ENCODE measurements around the gene RAB11FIP4. TPM values are rescaled to one million over a fixed set of nuclear protein-coding genes. Genes with fewer than 3 reads are reported as not detected.

RAB11FIP4 gene
- total RNA-seq, 1 donor = 0.72 TPM

GRCh38 chr17:31575043-31575442 is 183.6 kb downstream of the RAB11FIP4 start:
- Histone ChIP-seq H3K4me1 (ENCODE audit: insufficient read depth, low read length) (peaks cover 46% of the 10 kb centered on the region), H3K9me3 (ENCODE audit: low read depth, low read length) (no peaks in the 10 kb centered on the region), H3K79me2 (ENCODE audit: insufficient read depth, low read length) (peaks cover 95% of the 10 kb centered on the region), H3K4me3 (ENCODE audit: insufficient read depth, low read length) (no peak overlapping the region), H3K36me3 (ENCODE audit: insufficient read depth, low read length) (peaks cover 72% of the 10 kb centered on the region), H2AFZ (ENCODE audit: low read length) (no peak overlapping the region), H4K20me1 (ENCODE audit: insufficient read depth, low read length) (peaks cover 77% of the 10 kb centered on the region), H3K27me3 (ENCODE audit: insufficient read depth, low read length) (no peaks in the 10 kb centered on the region), H3K4me2 (ENCODE audit: insufficient read depth, low read length) (no peak overlapping the region), H3K27ac (ENCODE audit: low read depth, low read length) (peak overlapping the region; percentile 94)
- TF ChIP-seq CTCF (IDR thresholded peaks at IDR 0.05; ENCODE audit: extremely low read depth, low read depth, low read length) = no peak
- no peak for DNase-seq (ENCODE audit: insufficient read length, low spot score, missing footprints)

- peaks cover 44% of the 10 kb centered on the region for H3K4me1 ChIP-seq (ENCODE audit: insufficient read depth, low read length)
- H3K36me3 ChIP-seq (ENCODE audit: insufficient read depth, low read length) = peaks cover 66% of the 10 kb centered on the region
- DNase-seq (ENCODE audit: insufficient read length, low spot score, missing footprints) = peak; percentile 87
- peak overlapping the region; percentile 28 for H3K4me2 ChIP-seq (ENCODE audit: insufficient read depth, low read length)
- H3K27ac ChIP-seq (ENCODE audit: low read depth, low read length) = peak overlapping the region; percentile 64
- peaks cover 80% of the 10 kb centered on the region for H3K79me2 ChIP-seq (ENCODE audit: insufficient read depth, low read length)
- no peaks in the 10 kb centered on the region for H3K9me3 ChIP-seq (ENCODE audit: low read depth, low read length)
- peaks cover 53% of the 10 kb centered on the region for H4K20me1 ChIP-seq (ENCODE audit: insufficient read depth, low read length)
- H2AFZ ChIP-seq (ENCODE audit: low read length) = no peak overlapping the region
- TF ChIP-seq CTCF (IDR thresholded peaks at IDR 0.05; ENCODE audit: extremely low read depth, low read depth, low read length) = no peak
- no peak overlapping the region for H3K4me3 ChIP-seq (ENCODE audit: insufficient read depth, low read length)
- no peaks in the 10 kb centered on the region for H3K27me3 ChIP-seq (ENCODE audit: insufficient read depth, low read length)
Observed at GRCh38 chr17:31579265-31579664, 187.8 kb downstream of the RAB11FIP4 start.

- peaks cover 80% of the 10 kb centered on the region for H3K79me2 ChIP-seq (ENCODE audit: insufficient read depth, low read length)
- TF ChIP-seq CTCF (IDR thresholded peaks at IDR 0.05; ENCODE audit: extremely low read depth, low read depth, low read length) = no peak
- peaks cover 66% of the 10 kb centered on the region for H3K36me3 ChIP-seq (ENCODE audit: insufficient read depth, low read length)
- no peak overlapping the region for H3K4me3 ChIP-seq (ENCODE audit: insufficient read depth, low read length)
- peaks cover 44% of the 10 kb centered on the region for H3K4me1 ChIP-seq (ENCODE audit: insufficient read depth, low read length)
- H2AFZ ChIP-seq (ENCODE audit: low read length) = no peak overlapping the region
- peak overlapping the region; percentile 79 for H3K27ac ChIP-seq (ENCODE audit: low read depth, low read length)
- no peaks in the 10 kb centered on the region for H3K27me3 ChIP-seq (ENCODE audit: insufficient read depth, low read length)
- H3K4me2 ChIP-seq (ENCODE audit: insufficient read depth, low read length) = peak overlapping the region; percentile 69
- H3K9me3 ChIP-seq (ENCODE audit: low read depth, low read length) = no peaks in the 10 kb centered on the region
- H4K20me1 ChIP-seq (ENCODE audit: insufficient read depth, low read length) = peaks cover 47% of the 10 kb centered on the region
- no peak for DNase-seq (ENCODE audit: insufficient read length, low spot score, missing footprints)
Observed at GRCh38 chr17:31580316-31580705, 188.8 kb downstream of the RAB11FIP4 start.

- H3K27ac ChIP-seq (ENCODE audit: low read depth, low read length) = peak overlapping the region; percentile 79
- H3K9me3 ChIP-seq (ENCODE audit: low read depth, low read length) = no peaks in the 10 kb centered on the region
- peaks cover 44% of the 10 kb centered on the region for H3K4me1 ChIP-seq (ENCODE audit: insufficient read depth, low read length)
- H4K20me1 ChIP-seq (ENCODE audit: insufficient read depth, low read length) = peaks cover 42% of the 10 kb centered on the region
- H3K27me3 ChIP-seq (ENCODE audit: insufficient read depth, low read length) = no peaks in the 10 kb centered on the region
- peaks cover 66% of the 10 kb centered on the region for H3K36me3 ChIP-seq (ENCODE audit: insufficient read depth, low read length)
- TF ChIP-seq CTCF (IDR thresholded peaks at IDR 0.05; ENCODE audit: extremely low read depth, low read depth, low read length) = no peak
- H3K4me2 ChIP-seq (ENCODE audit: insufficient read depth, low read length) = peak overlapping the region; percentile 69
- no peak overlapping the region for H2AFZ ChIP-seq (ENCODE audit: low read length)
- peaks cover 80% of the 10 kb centered on the region for H3K79me2 ChIP-seq (ENCODE audit: insufficient read depth, low read length)
- DNase-seq (ENCODE audit: insufficient read length, low spot score, missing footprints) = peak; percentile 94
- H3K4me3 ChIP-seq (ENCODE audit: insufficient read depth, low read length) = peak overlapping the region; percentile 46
Observed at GRCh38 chr17:31580706-31581490, 189.4 kb downstream of the RAB11FIP4 start.

All from osteoblast (primary cell).